PFSK-1 (cell line): Measurements from ENCODE around the gene TELO2.

ENCODE experiments used
- FOXP2 ChIP-seq: optimal IDR thresholded peaks from 2 replicates; pipeline ENCODE3; 2011; ENCODE audit warnings: borderline replicate concordance, control low read depth, inconsistent platforms; ENCODE audit not compliant: insufficient read depth; ENCODE audit errors: extremely low read length, extremely low read depth
- POLR2AphosphoS5 ChIP-seq: IDR thresholded peaks from 2 replicates; pipeline ENCODE4 v1.6.1; 2012; ENCODE audit warnings: low read depth, mild to moderate bottlenecking, control low read depth, low read length, moderate library complexity
- SIN3A ChIP-seq: IDR thresholded peaks from 2 replicates; pipeline ENCODE4 v1.6.1; 2012; ENCODE audit warnings: mild to moderate bottlenecking, low read length, moderate library complexity, borderline replicate concordance; ENCODE audit not compliant: insufficient read depth
- TAF1 ChIP-seq: IDR thresholded peaks from 2 replicates; pipeline ENCODE4 v1.6.1; 2012; ENCODE audit warnings: low read length, control low read depth, borderline replicate concordance; ENCODE audit not compliant: insufficient read depth
- TF ChIP-seq, protein P1 (sequence below), 2 experiments: IDR thresholded peaks; 2 replicates each; pipeline versions ENCODE4 v1.6.1 to v1.8.0; 2011 to 2012; ENCODE audit warnings: low read depth in 2 of 2, low read length in 2 of 2, control low read depth in 1 of 2, inconsistent platforms in 1 of 2, mild to moderate bottlenecking in 1 of 2, moderate library complexity in 1 of 2; ENCODE audit not compliant: insufficient read depth in 1 of 2

DNA sequence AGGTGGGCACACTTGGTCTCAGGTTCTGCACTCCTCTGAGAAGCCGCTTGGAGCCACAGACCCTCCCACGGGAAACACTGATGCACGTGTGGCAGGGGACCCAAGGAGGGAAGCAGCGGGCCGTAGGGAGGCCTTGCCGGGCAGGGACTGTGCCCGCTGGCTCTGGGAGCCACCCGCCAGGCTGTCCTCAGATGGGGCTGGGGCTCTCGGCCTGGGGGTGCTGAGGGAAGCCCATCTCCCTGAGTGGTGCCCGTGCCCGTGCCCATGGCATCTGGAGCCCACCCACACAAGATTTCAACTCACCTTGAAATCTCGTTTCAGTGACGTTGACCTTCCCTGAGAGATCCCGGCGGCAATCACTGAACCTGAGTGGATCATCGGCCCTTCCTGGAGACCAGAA lies 36.2 kb upstream of the TELO2 start:
- TF ChIP-seq, protein P1, sequence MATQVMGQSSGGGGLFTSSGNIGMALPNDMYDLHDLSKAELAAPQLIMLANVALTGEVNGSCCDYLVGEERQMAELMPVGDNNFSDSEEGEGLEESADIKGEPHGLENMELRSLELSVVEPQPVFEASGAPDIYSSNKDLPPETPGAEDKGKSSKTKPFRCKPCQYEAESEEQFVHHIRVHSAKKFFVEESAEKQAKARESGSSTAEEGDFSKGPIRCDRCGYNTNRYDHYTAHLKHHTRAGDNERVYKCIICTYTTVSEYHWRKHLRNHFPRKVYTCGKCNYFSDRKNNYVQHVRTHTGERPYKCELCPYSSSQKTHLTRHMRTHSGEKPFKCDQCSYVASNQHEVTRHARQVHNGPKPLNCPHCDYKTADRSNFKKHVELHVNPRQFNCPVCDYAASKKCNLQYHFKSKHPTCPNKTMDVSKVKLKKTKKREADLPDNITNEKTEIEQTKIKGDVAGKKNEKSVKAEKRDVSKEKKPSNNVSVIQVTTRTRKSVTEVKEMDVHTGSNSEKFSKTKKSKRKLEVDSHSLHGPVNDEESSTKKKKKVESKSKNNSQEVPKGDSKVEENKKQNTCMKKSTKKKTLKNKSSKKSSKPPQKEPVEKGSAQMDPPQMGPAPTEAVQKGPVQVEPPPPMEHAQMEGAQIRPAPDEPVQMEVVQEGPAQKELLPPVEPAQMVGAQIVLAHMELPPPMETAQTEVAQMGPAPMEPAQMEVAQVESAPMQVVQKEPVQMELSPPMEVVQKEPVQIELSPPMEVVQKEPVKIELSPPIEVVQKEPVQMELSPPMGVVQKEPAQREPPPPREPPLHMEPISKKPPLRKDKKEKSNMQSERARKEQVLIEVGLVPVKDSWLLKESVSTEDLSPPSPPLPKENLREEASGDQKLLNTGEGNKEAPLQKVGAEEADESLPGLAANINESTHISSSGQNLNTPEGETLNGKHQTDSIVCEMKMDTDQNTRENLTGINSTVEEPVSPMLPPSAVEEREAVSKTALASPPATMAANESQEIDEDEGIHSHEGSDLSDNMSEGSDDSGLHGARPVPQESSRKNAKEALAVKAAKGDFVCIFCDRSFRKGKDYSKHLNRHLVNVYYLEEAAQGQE (IDR thresholded peaks at IDR 0.05; ENCODE audit: insufficient read depth in 1 of 2, low read depth in 2 of 2, low read length in 2 of 2) = no peak
- TF ChIP-seq POLR2AphosphoS5 (no peak), SIN3A (no peak), TAF1 (no peak), FOXP2 (no peak)
